GM20431 (cell line): ENCODE results near the gene FARS2.
"Not testable (repeated sequence)": the region's sequence is repeated elsewhere in the genome, so short reads cannot be mapped to it uniquely, and the experiment has no call there.

Experiments
- in situ Hi-C: fragments of 300-500 bp; cut with MseI, MboI; formaldehyde crosslinking; loops from one replicate; pipeline ENCODE4 v1.15.0; 2020; ENCODE audit warnings: low sequenced_read_pairs; ENCODE audit not compliant: unreplicated experiment

The FARS2 gene

GRCh38 chr6:5550631-5551030 is 289.3 kb downstream of the FARS2 start:
- in situ Hi-C loops = no loop called here

GRCh38 chr6:5552243-5552642 is 290.9 kb downstream of the FARS2 start:
- in situ Hi-C loops = no loop called here

- in situ Hi-C loops = no loop called here
Observed at GRCh38 chr6:5553767-5554166, 292.5 kb downstream of the FARS2 start.

- in situ Hi-C loops = no loop called here
Observed at GRCh38 chr6:5554226-5554625, 292.9 kb downstream of the FARS2 start.

- in situ Hi-C loops = no loop called here
Observed at GRCh38 chr6:5556011-5556410, 294.7 kb downstream of the FARS2 start.

- in situ Hi-C loops = no loop called here
Observed at GRCh38 chr6:5557506-5557905, 296.2 kb downstream of the FARS2 start.

GRCh38 chr6:5559651-5560050 is 298.3 kb downstream of the FARS2 start:
- in situ Hi-C loops = no loop called here

- in situ Hi-C loops = no loop called here
Observed at GRCh38 chr6:5562277-5562676, 301.0 kb downstream of the FARS2 start.

- in situ Hi-C loops = no loop called here
Observed at GRCh38 chr6:5563086-5563485, 301.8 kb downstream of the FARS2 start.

- in situ Hi-C loops = not testable (repeated sequence)
Observed at GRCh38 chr6:5564746-5565145, 303.4 kb downstream of the FARS2 start.

- in situ Hi-C loops = no loop called here
Observed at GRCh38 chr6:5565971-5566370, 304.7 kb downstream of the FARS2 start.

GRCh38 chr6:5566718-5567117 is 305.4 kb downstream of the FARS2 start:
- in situ Hi-C loops = no loop called here

- in situ Hi-C loops = no loop called here
Observed at GRCh38 chr6:5567352-5567751, 306.0 kb downstream of the FARS2 start.

GRCh38 chr6:5567890-5568289 is 306.6 kb downstream of the FARS2 start:
- in situ Hi-C loops = no loop called here

- in situ Hi-C loops = no loop called here
Observed at GRCh38 chr6:5569491-5569890, 308.2 kb downstream of the FARS2 start.

- in situ Hi-C loops = no loop called here
Observed at GRCh38 chr6:5570641-5571040, 309.3 kb downstream of the FARS2 start.

- in situ Hi-C loops = no loop called here
Observed at GRCh38 chr6:5580736-5581581, 319.6 kb downstream of the FARS2 start.

- in situ Hi-C loops = no loop called here
Observed at GRCh38 chr6:5582762-5583161, 321.4 kb downstream of the FARS2 start.

- in situ Hi-C loops = no loop called here
Observed at GRCh38 chr6:5583528-5583927, 322.2 kb downstream of the FARS2 start.

- in situ Hi-C loops = no loop called here
Observed at GRCh38 chr6:5584078-5584482, 322.8 kb downstream of the FARS2 start.

- in situ Hi-C loops = no loop called here
Observed at GRCh38 chr6:5587648-5588047, 326.3 kb downstream of the FARS2 start.
